Smooth muscle cell (in vitro differentiated cells): ENCODE measurements around the gene SPRYD3. TPM values are rescaled to one million over a fixed set of nuclear protein-coding genes. Genes with fewer than 3 reads are reported as not detected.

Source experiments
- DNase-seq: peaks from one replicate; lab custom pipeline; 2025; ENCODE audit not compliant: unreplicated experiment; lab: John Stamatoyannopoulos, UW
- H2AFZ ChIP-seq: fragments of 200-600 bp; sonication (generic); 2 replicates; pipeline ENCODE4 v1.6.0; 2016; ENCODE audit warnings: antibody characterized with exemption, low read depth, mild to moderate bottlenecking
- H3F3A ChIP-seq: fragments of 200-600 bp; sonication (generic); 2 replicates; pipeline ENCODE4 v1.6.0; 2017; ENCODE audit warnings: antibody characterized with exemption, low read depth
- H3K27ac ChIP-seq: fragments of 200-600 bp; sonication (generic); 2 replicates; pipeline ENCODE4 v1.5.1; 2016; ENCODE audit warnings: low read depth, mild to moderate bottlenecking
- H3K27me3 ChIP-seq: fragments of 200-600 bp; sonication (generic); 2 replicates; pipeline ENCODE4 v1.6.1; 2016; ENCODE audit warnings: low read depth, mild to moderate bottlenecking
- H3K36me3 ChIP-seq: fragments of 200-600 bp; sonication (generic); 2 replicates; pipeline ENCODE4 v1.5.1; 2016; ENCODE audit warnings: low read depth
- H3K4me1 ChIP-seq: fragments of 200-600 bp; sonication (generic); 2 replicates; pipeline ENCODE4 v1.5.1; 2016; ENCODE audit warnings: low read depth
- H3K4me2 ChIP-seq: fragments of 200-600 bp; sonication (generic); 2 replicates; pipeline ENCODE4 v1.6.0; 2016; ENCODE audit warnings: mild to moderate bottlenecking
- H3K4me3 ChIP-seq: fragments of 200-600 bp; sonication (generic); 2 replicates; pipeline ENCODE4 v1.5.1; 2016; ENCODE audit warnings: mild to moderate bottlenecking
- H3K79me2 ChIP-seq: fragments of 200-600 bp; sonication (generic); 2 replicates; pipeline ENCODE4 v1.6.0; 2016; ENCODE audit warnings: low read depth, mild to moderate bottlenecking
- H3K9ac ChIP-seq: fragments of 200-600 bp; sonication (generic); 2 replicates; pipeline ENCODE4 v1.6.0; 2016; ENCODE audit warnings: low read depth
- H3K9me3 ChIP-seq: fragments of 200-600 bp; sonication (generic); replicated peaks from 2 replicates; pipeline ENCODE4 v1.5.1; 2016; ENCODE audit warnings: low read depth
- H4K20me1 ChIP-seq: fragments of 200-600 bp; sonication (generic); 2 replicates; pipeline ENCODE4 v1.6.0; 2016; ENCODE audit warnings: low read depth
- WGBS: methylation state at CpG from one replicate; pipeline ENCODE4 v1.1.7; 2016; ENCODE audit warnings: low lambda C conversion rate; 5-methylcytosine and 5-hydroxymethylcytosine counted together
- polyA plus RNA-seq: library from polyadenylated mRNA; unstranded; fragments of >200 nt; fragmentation: Nextera tagmentation; extraction: Ambion mirVana; gene quantifications from 2 replicates; pipeline ENCODE4 v1.2.1, GENCODE V29; 2016
- total RNA-seq: library from RNA; depleted of rRNA; stranded (reverse); fragments of >200 nt; gene quantifications from 2 replicates; pipeline ENCODE4 v1.2.3, GENCODE V29; 2014
- TF ChIP-seq, protein P1 (sequence below): fragments of 200-600 bp; sonication (generic); IDR thresholded peaks from 2 replicates; pipeline ENCODE4 v1.5.1; 2017; ENCODE audit warnings: borderline replicate concordance, mild to moderate bottlenecking, antibody characterized with exemption; ENCODE audit not compliant: insufficient read depth, poor library complexity, severe bottlenecking

SPRYD3 gene
- total and polyA plus RNA-seq, 2 experiments from 2014 or later, result 20.2 to 57.1 TPM

DNA sequence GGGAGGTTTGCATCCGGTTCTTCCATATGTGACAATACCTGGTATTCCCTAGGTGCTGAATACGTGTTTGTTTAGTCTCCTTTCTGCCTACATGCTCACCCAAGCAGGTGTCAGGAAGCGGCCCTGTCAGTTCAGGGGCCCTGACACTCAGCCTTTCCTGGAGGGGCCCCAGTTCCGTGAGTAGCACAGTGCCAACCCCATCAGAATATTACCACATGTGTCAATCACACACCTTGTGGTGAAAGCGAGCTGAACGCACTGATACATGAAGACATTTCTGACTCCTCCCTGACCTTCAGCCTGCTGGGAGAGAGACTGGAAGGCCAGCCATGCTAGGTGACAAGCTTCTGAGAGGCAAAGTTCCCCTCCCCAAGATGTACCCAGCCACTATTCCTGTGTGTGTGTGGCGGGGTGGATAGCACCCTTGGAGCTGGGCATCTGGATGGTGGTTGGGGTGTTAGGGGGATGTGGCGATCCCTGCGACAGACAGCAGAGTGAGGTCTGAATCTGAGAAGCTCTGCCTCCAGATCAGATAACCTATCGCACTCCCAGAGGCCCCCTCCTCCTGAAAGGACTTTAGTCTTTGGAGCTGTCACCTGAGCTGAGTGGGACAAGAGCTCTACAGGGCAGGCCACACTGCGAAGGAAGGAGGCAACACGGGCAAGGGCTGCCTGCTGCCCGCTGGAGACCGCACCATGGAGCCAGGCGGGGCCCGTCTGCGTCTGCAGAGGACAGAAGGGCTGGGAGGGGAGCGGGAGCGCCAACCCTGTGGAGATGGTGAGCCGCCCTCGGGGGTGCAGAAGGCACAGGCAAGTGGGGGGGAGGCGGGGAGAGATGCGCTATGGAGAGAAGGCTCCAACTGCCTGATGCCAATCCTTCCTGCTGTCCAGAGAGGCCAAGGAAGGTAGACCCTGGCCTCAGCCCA lies 24.0 kb upstream of the SPRYD3 start, which contains the start of gene SOAT2:
TSS of gene SOAT2 (plus strand) at position 604 of the 925 bp plus-strand sequence. CDS start at position 696, 92 bp downstream.
- Histone ChIP-seq H3K4me2 (no peak within 1 kb of the TSS), H3K27me3 (no peaks in the 10 kb centered on the region), H3K9ac (no peak within 1 kb of the TSS), H3K36me3 (no peaks in the 10 kb centered on the region), H4K20me1 (no peaks in the 10 kb centered on the region), H3F3A (peaks cover 3% of the 10 kb centered on the region), H2AFZ (no peak within 1 kb of the TSS), H3K4me1 (peaks cover 8% of the 10 kb centered on the region), H3K9me3 (no peaks in the 10 kb centered on the region), H3K79me2 (no peaks in the 10 kb centered on the region), H3K27ac (no peak within 1 kb of the TSS), H3K4me3 (no peak within 1 kb of the TSS)
- TF ChIP-seq, protein P1, sequence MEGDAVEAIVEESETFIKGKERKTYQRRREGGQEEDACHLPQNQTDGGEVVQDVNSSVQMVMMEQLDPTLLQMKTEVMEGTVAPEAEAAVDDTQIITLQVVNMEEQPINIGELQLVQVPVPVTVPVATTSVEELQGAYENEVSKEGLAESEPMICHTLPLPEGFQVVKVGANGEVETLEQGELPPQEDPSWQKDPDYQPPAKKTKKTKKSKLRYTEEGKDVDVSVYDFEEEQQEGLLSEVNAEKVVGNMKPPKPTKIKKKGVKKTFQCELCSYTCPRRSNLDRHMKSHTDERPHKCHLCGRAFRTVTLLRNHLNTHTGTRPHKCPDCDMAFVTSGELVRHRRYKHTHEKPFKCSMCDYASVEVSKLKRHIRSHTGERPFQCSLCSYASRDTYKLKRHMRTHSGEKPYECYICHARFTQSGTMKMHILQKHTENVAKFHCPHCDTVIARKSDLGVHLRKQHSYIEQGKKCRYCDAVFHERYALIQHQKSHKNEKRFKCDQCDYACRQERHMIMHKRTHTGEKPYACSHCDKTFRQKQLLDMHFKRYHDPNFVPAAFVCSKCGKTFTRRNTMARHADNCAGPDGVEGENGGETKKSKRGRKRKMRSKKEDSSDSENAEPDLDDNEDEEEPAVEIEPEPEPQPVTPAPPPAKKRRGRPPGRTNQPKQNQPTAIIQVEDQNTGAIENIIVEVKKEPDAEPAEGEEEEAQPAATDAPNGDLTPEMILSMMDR, result no peak
- DNase-seq, result no peak
- 87% methylated on average over 19 of the region's 23 CpGs for WGBS

DNA sequence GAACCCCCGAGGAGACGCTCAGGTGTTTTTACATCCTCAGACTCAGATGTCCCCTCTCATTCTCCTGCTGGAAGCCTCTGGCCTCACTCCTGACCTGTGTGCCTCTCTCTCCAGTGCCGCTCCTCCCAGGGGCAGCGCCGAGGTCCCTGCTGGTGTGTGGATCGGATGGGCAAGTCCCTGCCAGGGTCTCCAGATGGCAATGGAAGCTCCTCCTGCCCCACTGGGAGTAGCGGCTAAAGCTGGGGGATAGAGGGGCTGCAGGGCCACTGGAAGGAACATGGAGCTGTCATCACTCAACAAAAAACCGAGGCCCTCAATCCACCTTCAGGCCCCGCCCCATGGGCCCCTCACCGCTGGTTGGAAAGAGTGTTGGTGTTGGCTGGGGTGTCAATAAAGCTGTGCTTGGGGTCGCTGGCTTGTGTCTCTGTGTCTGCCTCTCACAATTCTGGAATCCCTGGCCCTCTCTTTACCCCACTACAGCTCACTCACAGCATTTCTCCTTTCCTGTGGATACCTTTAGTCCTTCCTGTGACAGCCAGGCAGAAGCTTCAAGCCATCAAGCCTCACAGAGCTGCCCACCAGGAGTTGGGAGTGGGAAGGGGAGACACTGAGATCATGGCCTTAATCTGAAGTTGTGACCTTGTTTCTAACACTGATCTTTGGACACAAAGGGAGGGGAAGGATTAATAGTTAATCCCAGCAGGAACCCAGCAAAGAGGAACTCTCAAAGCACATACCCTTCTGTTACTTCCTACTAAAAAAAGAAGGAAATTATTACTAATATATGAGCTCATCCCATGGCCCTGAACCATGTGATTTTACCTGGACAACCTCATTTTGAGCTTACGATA lies 23.0 kb upstream of the SPRYD3 start:
- Histone ChIP-seq H2AFZ (no peak overlapping the region), H3F3A (peaks cover 6% of the 10 kb centered on the region), H3K4me2 (no peak overlapping the region), H3K4me1 (peaks cover 17% of the 10 kb centered on the region), H3K36me3 (no peaks in the 10 kb centered on the region), H3K27me3 (no peaks in the 10 kb centered on the region), H3K9me3 (no peaks in the 10 kb centered on the region), H3K79me2 (no peaks in the 10 kb centered on the region), H3K4me3 (no peak overlapping the region), H3K9ac (no peak overlapping the region), H4K20me1 (no peaks in the 10 kb centered on the region), H3K27ac (no peak overlapping the region)
- WGBS, result 90% methylated on average over 12 of the region's 12 CpGs
- TF ChIP-seq, protein P1, result no peak
- no peak for DNase-seq

DNA sequence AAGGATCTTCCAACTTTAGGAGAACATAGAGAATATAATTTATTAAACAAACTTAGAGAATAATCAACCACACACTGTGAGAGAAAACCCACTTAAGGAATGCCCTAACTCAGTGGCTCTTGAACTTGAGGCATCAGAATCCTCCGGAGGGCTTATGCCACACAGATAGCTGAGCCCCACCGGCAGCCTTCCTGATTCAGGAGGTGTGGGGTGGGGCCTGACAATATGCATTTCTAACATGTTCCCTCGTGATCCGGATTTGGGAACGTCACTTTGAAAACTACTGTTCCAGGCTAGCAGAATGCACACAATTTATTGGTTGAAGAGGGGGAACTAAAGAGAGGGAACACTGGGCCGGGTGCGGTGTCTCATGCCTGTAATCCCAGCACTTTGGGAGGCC lies 22.1 kb upstream of the SPRYD3 start:
- peaks cover 26% of the 10 kb centered on the region for H3K4me1 ChIP-seq
- no peak overlapping the region for H3K9ac ChIP-seq
- H3K4me2 ChIP-seq, result no peak overlapping the region
- H3K27me3 ChIP-seq, result no peaks in the 10 kb centered on the region
- no peaks in the 10 kb centered on the region for H3K36me3 ChIP-seq
- TF ChIP-seq, protein P1, result no peak
- H2AFZ ChIP-seq, result no peak overlapping the region
- H4K20me1 ChIP-seq, result no peaks in the 10 kb centered on the region
- DNase-seq, result no peak
- H3K4me3 ChIP-seq, result no peak overlapping the region
- no peaks in the 10 kb centered on the region for H3K79me2 ChIP-seq
- no peaks in the 10 kb centered on the region for H3K9me3 ChIP-seq
- H3K27ac ChIP-seq, result no peak overlapping the region
- 89% methylated on average over 7 of the region's 7 CpGs for WGBS
- H3F3A ChIP-seq, result peaks cover 11% of the 10 kb centered on the region
